Ishikawa (cell line): ENCODE measurements around the gene SIRT3.
"Not testable (repeated sequence)": the region's sequence is repeated elsewhere in the genome, so short reads cannot be mapped to it uniquely, and the experiment has no call there.

Experiments
- CEBPB ChIP-seq: IDR thresholded peaks from 2 replicates; pipeline ENCODE4 v1.6.1; 2012
- CREB1 ChIP-seq: IDR thresholded peaks from 2 replicates; pipeline ENCODE4 v1.6.1; 2012; ENCODE audit warnings: low read depth
- EGR1 ChIP-seq: IDR thresholded peaks from 2 replicates; pipeline ENCODE4 v1.6.1; 2012
- EP300 ChIP-seq: IDR thresholded peaks from 2 replicates; pipeline ENCODE4 v1.6.1; 2012; ENCODE audit warnings: borderline replicate concordance
- FOXM1 ChIP-seq: IDR thresholded peaks from 2 replicates; pipeline ENCODE4 v1.6.1; 2012; ENCODE audit warnings: low read depth, borderline replicate concordance
- NFIC ChIP-seq: IDR thresholded peaks from 2 replicates; pipeline ENCODE4 v1.6.1; 2012
- RAD21 ChIP-seq: IDR thresholded peaks from 2 replicates; pipeline ENCODE4 v1.6.1; 2012; ENCODE audit warnings: low read depth
- TAF1 ChIP-seq: IDR thresholded peaks from 2 replicates; pipeline ENCODE4 v1.6.1; 2012; ENCODE audit warnings: low read depth, mild to moderate bottlenecking
- TCF12 ChIP-seq: IDR thresholded peaks from 2 replicates; pipeline ENCODE4 v1.6.1; 2012; ENCODE audit warnings: low read depth
- TEAD4 ChIP-seq: IDR thresholded peaks from 2 replicates; pipeline ENCODE4 v1.6.1; 2012
- YY1 ChIP-seq: IDR thresholded peaks from 2 replicates; pipeline ENCODE4 v1.6.1; 2012; ENCODE audit warnings: low read depth
- ZBTB7A ChIP-seq: IDR thresholded peaks from 2 replicates; pipeline ENCODE4 v1.6.1; 2012; ENCODE audit warnings: low read depth
- TF ChIP-seq, protein P1 (sequence below): IDR thresholded peaks from 2 replicates; pipeline ENCODE4 v1.6.1; 2012
- TF ChIP-seq, protein P2 (sequence below): IDR thresholded peaks from 2 replicates; pipeline ENCODE4 v1.6.1; 2012; ENCODE audit warnings: low read depth, mild to moderate bottlenecking
- TF ChIP-seq, protein P3 (sequence below): IDR thresholded peaks from 2 replicates; pipeline ENCODE4 v1.6.1; 2012

SIRT3 gene

DNA sequence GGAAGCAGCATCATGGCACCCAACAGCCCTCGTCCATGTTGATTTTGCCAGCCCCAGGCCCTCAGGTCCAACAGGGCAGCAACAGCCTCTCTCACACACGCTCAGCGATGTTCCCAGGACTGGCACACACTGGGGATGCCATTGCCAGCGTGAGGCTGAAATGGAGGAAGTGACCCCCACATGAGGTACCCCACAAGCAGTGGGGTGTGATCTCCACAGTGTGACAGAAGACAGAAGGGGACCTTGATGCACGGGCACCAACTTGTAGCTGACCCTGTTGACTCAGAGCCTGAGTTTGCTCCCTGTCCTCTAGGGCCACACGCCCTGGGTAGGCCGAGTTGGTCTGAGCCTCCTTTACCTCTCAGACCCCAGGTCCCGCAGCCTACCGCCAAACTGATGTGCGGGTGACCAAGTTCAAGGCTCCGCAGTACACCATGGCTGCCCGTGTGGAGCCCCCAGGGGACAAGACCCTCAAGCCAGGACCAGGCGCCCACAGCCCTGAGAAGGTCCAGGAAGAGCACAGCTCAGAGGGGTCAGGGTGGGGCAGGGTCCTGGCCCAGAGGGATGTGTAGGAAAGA, 37.0 kb downstream of the SIRT3 start:
- TF ChIP-seq FOXM1, result no peak
- TF ChIP-seq NFIC, result no peak
- TF ChIP-seq, protein P1, sequence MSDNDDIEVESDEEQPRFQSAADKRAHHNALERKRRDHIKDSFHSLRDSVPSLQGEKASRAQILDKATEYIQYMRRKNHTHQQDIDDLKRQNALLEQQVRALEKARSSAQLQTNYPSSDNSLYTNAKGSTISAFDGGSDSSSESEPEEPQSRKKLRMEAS, result no peak
- TF ChIP-seq TAF1, result no peak
- TF ChIP-seq EP300, result no peak
- TF ChIP-seq TEAD4, result no peak
- no peak for TF ChIP-seq EGR1

DNA sequence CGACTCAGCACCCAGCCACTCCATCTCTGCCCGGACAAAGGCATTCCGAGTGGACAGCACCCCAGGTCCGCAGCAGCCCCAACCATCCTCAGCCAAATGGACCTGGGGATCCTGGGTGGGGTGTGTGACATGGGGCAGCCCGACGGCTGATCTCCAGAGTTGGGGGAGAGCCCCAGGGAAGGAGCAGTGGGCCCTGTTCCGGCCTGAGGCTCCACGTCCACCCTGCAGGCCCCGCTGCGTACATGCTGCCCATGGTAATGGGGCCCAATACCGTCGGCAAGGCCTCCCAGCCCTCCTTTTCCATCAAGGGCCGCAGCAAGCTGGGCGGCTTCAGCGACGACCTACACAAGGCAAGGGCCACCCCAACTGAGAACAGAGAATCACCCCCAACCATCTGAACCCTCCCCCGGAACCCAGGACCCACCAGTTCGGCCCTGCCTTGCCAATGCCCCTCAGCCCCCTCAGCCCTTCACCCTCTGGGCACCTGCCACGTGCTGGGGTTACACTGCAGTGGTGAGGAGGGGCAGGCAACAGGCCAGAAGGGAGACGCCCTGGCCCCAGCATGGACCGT, 37.8 kb downstream of the SIRT3 start:
- TF ChIP-seq EP300, result no peak
- TF ChIP-seq YY1, result no peak
- TF ChIP-seq ZBTB7A, result no peak
- no peak for TF ChIP-seq NFIC
- TF ChIP-seq, protein P2, sequence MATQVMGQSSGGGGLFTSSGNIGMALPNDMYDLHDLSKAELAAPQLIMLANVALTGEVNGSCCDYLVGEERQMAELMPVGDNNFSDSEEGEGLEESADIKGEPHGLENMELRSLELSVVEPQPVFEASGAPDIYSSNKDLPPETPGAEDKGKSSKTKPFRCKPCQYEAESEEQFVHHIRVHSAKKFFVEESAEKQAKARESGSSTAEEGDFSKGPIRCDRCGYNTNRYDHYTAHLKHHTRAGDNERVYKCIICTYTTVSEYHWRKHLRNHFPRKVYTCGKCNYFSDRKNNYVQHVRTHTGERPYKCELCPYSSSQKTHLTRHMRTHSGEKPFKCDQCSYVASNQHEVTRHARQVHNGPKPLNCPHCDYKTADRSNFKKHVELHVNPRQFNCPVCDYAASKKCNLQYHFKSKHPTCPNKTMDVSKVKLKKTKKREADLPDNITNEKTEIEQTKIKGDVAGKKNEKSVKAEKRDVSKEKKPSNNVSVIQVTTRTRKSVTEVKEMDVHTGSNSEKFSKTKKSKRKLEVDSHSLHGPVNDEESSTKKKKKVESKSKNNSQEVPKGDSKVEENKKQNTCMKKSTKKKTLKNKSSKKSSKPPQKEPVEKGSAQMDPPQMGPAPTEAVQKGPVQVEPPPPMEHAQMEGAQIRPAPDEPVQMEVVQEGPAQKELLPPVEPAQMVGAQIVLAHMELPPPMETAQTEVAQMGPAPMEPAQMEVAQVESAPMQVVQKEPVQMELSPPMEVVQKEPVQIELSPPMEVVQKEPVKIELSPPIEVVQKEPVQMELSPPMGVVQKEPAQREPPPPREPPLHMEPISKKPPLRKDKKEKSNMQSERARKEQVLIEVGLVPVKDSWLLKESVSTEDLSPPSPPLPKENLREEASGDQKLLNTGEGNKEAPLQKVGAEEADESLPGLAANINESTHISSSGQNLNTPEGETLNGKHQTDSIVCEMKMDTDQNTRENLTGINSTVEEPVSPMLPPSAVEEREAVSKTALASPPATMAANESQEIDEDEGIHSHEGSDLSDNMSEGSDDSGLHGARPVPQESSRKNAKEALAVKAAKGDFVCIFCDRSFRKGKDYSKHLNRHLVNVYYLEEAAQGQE, result no peak
- TF ChIP-seq, protein P3, sequence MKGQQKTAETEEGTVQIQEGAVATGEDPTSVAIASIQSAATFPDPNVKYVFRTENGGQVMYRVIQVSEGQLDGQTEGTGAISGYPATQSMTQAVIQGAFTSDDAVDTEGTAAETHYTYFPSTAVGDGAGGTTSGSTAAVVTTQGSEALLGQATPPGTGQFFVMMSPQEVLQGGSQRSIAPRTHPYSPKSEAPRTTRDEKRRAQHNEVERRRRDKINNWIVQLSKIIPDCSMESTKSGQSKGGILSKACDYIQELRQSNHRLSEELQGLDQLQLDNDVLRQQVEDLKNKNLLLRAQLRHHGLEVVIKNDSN, result no peak
- no peak for TF ChIP-seq TEAD4
- TF ChIP-seq TAF1, result no peak

DNA sequence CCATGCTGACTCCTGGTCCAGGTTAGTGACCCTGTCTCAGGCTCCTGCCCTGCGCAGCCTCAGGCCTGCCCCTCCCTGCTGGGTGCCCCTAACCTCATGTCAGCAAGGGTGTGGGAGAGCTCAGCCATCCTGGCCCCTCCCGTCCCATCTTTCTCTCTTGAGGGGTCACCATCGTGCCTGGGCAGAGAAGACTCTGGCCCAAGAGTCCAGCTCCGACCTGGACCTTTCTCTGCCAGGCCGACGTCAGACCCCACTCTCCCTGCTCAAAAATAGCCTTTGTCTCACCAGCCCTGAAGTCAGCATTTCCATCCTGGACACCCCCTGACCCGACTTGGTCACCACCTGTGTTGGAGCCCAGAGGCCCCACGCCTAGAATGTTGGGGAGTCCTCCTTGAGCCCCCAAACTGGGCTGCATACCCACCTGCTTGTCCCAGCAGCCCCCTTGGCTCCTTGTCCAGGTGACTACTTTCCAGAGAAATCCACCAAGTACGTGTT, 38.4 kb downstream of the SIRT3 start:
- TF ChIP-seq RAD21 (no peak), EP300 (no peak), TEAD4 (no peak), TCF12 (no peak)
- TF ChIP-seq, protein P1, result no peak

DNA sequence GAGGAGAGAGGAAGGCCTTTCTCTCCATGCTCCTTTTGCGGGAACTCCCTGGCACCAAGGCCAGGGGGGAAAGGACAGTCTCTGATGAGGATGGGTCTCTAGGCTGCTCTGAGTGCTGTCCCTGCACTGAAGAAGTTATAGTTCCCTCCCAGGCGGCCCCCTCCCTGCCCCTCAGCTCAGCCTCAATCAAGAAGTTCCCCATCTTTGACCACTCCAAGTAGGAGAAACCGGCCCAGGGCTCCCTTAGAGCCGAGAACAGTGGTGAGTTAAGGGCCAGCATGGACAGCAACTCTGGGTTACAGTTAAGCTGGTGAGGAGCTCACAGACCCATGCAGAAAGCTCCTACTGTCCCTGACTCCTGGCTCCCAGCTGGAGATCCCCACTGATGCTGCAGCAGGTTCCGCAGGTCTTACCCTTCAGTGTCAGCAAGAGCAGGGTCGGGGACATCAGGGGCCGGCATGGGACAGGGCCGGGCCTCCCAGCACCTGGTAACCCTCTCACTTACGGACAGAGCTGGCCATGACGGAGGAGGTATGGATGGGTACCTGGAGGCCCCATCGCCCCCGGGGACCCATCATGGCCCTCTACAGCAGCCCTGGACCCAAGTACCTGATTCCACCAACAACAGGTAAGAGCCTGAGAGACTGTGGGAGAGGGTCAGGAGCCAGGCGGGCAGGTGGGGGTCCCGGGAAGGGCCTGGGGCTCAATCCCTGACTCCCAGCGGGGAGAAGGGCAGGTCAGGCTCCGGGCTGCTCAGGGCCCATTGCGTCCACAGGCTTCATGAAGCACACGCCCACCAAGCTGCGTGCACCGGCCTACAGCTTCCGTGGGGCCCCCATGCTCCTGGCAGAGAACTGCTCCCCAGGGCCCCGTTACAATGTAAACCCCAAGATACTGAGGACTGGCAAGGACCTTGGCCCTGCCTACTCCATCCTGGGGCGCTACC, 39.1 kb downstream of the SIRT3 start:
- TF ChIP-seq TEAD4 (no peak), FOXM1 (no peak), EGR1 (no peak), TAF1 (no peak), NFIC (no peak), CREB1 (no peak), YY1 (no peak), RAD21 (no peak), EP300 (no peak), TCF12 (no peak), CEBPB (no peak), ZBTB7A (no peak)
- TF ChIP-seq, protein P1, result no peak
- TF ChIP-seq, protein P2, result no peak
- TF ChIP-seq, protein P3, result no peak

DNA sequence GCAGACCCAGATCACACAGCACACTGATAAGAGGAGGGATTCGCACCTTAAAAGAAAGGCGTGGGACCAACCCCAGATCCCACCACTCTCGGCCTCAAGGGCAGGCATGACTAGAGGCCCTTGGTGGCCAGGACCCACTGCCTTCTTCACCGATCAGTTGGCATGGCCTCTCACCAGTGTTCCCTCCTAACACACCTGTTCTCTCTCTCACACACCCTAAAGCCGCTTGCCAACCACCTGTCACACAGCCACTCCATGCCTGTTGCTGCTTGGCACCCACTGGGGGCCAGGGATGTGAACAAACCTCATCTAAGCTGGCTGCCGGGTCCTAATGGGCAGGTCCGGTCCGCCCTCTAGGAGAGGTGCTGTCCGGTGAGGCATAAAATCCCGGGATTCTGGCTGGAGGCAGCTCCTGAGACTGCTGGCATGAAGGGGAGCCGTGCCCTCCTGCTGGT, 43.4 kb downstream of the SIRT3 start, which contains the start of gene SCGB1C1:
Gene SCGB1C1, plus strand, starts transcription at position 405 of the 455 bp plus-strand sequence. Its CDS starts 22 bp downstream, at position 427.
- TF ChIP-seq FOXM1, CEBPB: not testable (repeated sequence)
- TF ChIP-seq, protein P1, result not testable (repeated sequence)
